Lower lobe of right lung (tissue), 2 donors: Measurements from ENCODE around the gene SMPD1. TPM values are rescaled to one million over a fixed set of nuclear protein-coding genes. Genes with fewer than 3 reads are reported as not detected.
A peak's percentile ranks its signal among the peaks of the same experiment; 100 is the strongest.

Experiments
- ATAC-seq, 2 donors: fragments of 200-7000 bp; cut with Tn5 transposase; one replicate each; pipeline ENCODE4 v1.9.1; 2020 to 2022; ENCODE audit warnings: mild to moderate bottlenecking in 2 of 2, moderate library complexity in 2 of 2
- DNase-seq: peaks from one replicate; pipeline ENCODE4 v3.0.0-alpha.2; 2020
- H3K27ac ChIP-seq: fragments of 200-600 bp; one replicate; pipeline ENCODE4 v1.8.0; 2022
- H3K27me3 ChIP-seq: fragments of 200-600 bp; one replicate; pipeline ENCODE4 v1.8.0; 2022; ENCODE audit warnings: low read depth
- H3K36me3 ChIP-seq: fragments of 200-600 bp; one replicate; pipeline ENCODE4 v1.8.0; 2022; ENCODE audit warnings: mild to moderate bottlenecking
- H3K4me1 ChIP-seq: fragments of 200-600 bp; one replicate; pipeline ENCODE4 v1.8.0; 2022
- H3K4me3 ChIP-seq: fragments of 200-600 bp; one replicate; pipeline ENCODE4 v1.8.0; 2022; ENCODE audit warnings: mild to moderate bottlenecking
- H3K9me3 ChIP-seq: fragments of 200-600 bp; one replicate; pipeline ENCODE4 v1.8.0; 2022
- intact Hi-C: fragments of 100-400 bp; cut with DNase I; formaldehyde crosslinking; loops from one replicate; pipeline ENCODE4 v1.11.0; 2022
- long read RNA-seq: library from polyadenylated mRNA; unstranded; transcript quantifications from one replicate; pipeline ENCODE4 v2.0.0, GENCODE V29; 2021
- total RNA-seq: library from RNA; stranded (reverse); fragmentation: NEBNext Ultra II Directional; extraction: Animal tissue kit (Norgen Biotek cat#: 25700); gene quantifications from one replicate; pipeline ENCODE4 v1.2.1, GENCODE V29; 2021
- TF ChIP-seq, protein P1 (sequence below): fragments of 200-600 bp; IDR thresholded peaks from one replicate; pipeline ENCODE4 v1.8.0; 2022; ENCODE audit warnings: antibody characterized with exemption, mild to moderate bottlenecking
- donor health status: DM: no; HTN: yes; CAD: no; lungs with severe emphysema.

Gene SMPD1
- 39.7 TPM for total RNA-seq
- long read RNA-seq, transcript SMPD1-201 (6 exons, 2,452 nt): major isoform, 11 of 27 reads
- long read RNA-seq, partial matches to known transcripts: 9 of 27 reads
- long read RNA-seq, other reads (novel, unspliced or antisense): 7 of 27 reads

GRCh38 chr11:6389905-6390717, at the start of gene SMPD1:
Gene SMPD1 (plus strand): TSS chr11:6390474. CDS start chr11:6390599, 125 bp downstream.
- ATAC-seq (peak; percentile 98), DNase-seq (peak; percentile 97)
- H3K4me1 ChIP-seq: peaks cover 32% of the 10 kb centered on the region
- no peaks in the 10 kb centered on the region for H3K27me3 ChIP-seq
- H3K4me3 ChIP-seq: peak within 1 kb of the TSS; percentile 81
- no peaks in the 10 kb centered on the region for H3K9me3 ChIP-seq
- intact Hi-C loops: no loop called here
- H3K27ac ChIP-seq: peak within 1 kb of the TSS; percentile 82
- TF ChIP-seq, protein P1, sequence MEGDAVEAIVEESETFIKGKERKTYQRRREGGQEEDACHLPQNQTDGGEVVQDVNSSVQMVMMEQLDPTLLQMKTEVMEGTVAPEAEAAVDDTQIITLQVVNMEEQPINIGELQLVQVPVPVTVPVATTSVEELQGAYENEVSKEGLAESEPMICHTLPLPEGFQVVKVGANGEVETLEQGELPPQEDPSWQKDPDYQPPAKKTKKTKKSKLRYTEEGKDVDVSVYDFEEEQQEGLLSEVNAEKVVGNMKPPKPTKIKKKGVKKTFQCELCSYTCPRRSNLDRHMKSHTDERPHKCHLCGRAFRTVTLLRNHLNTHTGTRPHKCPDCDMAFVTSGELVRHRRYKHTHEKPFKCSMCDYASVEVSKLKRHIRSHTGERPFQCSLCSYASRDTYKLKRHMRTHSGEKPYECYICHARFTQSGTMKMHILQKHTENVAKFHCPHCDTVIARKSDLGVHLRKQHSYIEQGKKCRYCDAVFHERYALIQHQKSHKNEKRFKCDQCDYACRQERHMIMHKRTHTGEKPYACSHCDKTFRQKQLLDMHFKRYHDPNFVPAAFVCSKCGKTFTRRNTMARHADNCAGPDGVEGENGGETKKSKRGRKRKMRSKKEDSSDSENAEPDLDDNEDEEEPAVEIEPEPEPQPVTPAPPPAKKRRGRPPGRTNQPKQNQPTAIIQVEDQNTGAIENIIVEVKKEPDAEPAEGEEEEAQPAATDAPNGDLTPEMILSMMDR: no peak
- H3K36me3 ChIP-seq: peaks cover 24% of the 10 kb centered on the region

DNA sequence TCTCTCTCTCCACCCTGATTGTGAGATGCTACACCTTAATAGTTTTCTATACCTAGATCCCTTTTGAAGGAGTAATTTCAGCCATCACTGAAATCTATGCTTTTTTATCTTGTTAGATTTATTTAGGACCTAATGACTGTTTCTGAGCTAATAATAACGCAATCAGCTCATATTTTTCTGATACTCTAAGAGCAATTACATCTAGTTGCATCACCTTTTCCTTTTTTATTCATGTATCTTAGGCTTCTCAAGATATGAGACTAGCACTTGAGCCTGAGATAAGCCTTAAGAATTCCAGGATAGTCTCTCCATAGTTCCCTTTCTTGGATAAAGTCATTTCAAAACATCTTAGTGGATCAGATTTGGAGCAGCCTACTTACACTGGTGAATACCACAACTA, 44.9 kb upstream of the SMPD1 start:
- H3K27me3 ChIP-seq: no peaks in the 10 kb centered on the region
- ATAC-seq: no peak
- no peak overlapping the region for H3K27ac ChIP-seq
- intact Hi-C loops: no loop called here
- no peaks in the 10 kb centered on the region for H3K36me3 ChIP-seq
- no peak for DNase-seq
- no peaks in the 10 kb centered on the region for H3K4me1 ChIP-seq
- no peak overlapping the region for H3K4me3 ChIP-seq
- no peaks in the 10 kb centered on the region for H3K9me3 ChIP-seq
- TF ChIP-seq, protein P1: no peak

- intact Hi-C loops: loop anchor here (10.0 kb wide), 1 partner anchor 325 kb away; no protein-coding TSS in a partner anchor
- TF ChIP-seq, protein P1: no peak
- Histone ChIP-seq H3K9me3 (no peaks in the 10 kb centered on the region), H3K27ac (no peak overlapping the region), H3K4me1 (no peaks in the 10 kb centered on the region), H3K4me3 (no peak overlapping the region), H3K27me3 (no peaks in the 10 kb centered on the region), H3K36me3 (no peaks in the 10 kb centered on the region)
- ATAC-seq: no peak
- DNase-seq: no peak
Measured at GRCh38 chr11:6350043-6350442, 40.2 kb upstream of the SMPD1 start.

DNA sequence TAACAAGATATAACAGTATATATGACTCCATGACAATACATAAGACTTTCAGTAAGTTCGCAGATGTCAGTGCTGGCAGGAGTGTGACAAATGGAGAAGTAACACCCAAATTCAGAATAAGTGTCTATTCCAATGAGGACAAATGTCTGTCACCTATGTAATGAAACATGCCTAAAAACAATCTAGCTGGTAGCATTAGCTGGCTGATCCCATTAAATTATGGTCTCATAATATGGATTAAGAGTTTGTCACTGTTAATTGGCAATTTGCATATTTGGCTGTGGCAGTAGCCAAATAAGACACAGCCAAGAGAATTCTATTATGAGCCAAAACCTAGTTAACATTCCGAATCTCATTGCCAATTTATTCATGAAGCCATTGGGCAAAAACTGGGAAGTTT, 39.8 kb upstream of the SMPD1 start:
- Histone ChIP-seq H3K27ac (no peak overlapping the region), H3K27me3 (no peaks in the 10 kb centered on the region), H3K36me3 (no peaks in the 10 kb centered on the region), H3K9me3 (no peaks in the 10 kb centered on the region), H3K4me3 (no peak overlapping the region), H3K4me1 (no peaks in the 10 kb centered on the region)
- TF ChIP-seq, protein P1: no peak
- no peak for ATAC-seq
- no peak for DNase-seq
- intact Hi-C loops: loop anchor here (10.0 kb wide), 1 partner anchor 326 kb away; no protein-coding TSS in a partner anchor

DNA sequence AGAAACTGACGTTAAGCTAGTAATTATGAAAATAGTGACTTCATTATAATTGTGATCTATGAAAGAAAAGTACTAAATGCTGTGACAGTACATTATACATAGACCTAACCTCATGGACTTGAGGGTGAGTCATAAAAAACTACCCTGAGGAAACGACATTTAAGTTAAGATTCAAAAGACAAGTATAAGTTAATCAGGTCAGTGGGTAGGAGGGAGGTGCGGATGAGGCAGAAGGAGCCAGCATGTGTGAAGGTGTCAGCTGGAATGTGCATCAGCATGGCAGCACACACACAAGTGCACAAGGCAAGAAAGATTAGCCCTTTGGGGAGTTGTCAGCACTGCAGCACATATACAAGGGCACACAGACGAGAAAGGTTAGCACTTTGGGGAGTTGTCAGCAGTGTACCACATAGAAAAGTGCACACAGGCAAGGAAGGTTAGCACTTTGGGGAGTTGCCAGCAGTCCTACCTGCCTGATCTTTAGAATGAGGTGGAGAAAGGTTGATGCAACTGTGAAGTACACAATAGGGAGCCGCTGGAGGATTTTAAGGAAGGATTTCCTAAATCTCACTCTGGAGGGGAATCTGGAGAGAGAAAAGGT, 38.4 kb upstream of the SMPD1 start:
- TF ChIP-seq, protein P1: no peak
- Histone ChIP-seq H3K4me1 (no peaks in the 10 kb centered on the region), H3K27ac (no peak overlapping the region), H3K36me3 (no peaks in the 10 kb centered on the region), H3K9me3 (no peaks in the 10 kb centered on the region), H3K4me3 (no peak overlapping the region), H3K27me3 (no peaks in the 10 kb centered on the region)
- intact Hi-C loops: loop anchor here (10.0 kb wide), 1 partner anchor 327 kb away; no protein-coding TSS in a partner anchor
- ATAC-seq: no peak
- no peak for DNase-seq
